ENCODE results near the gene SEC31A. TPM values are rescaled to one million over a fixed set of nuclear protein-coding genes. Genes with fewer than 3 reads are reported as not detected.

SEC31A gene
- total and polyA plus RNA-seq, 2 of the 4 experiments (the other 2 are of a cell fraction) = 278 to 366 TPM

- H4K5ac ChIP-seq (ENCODE audit: low read depth, low read length) = no peak overlapping the region
- H3K27ac ChIP-seq (ENCODE audit: insufficient read depth, low read length) = no peak overlapping the region
- H2BK15ac ChIP-seq (ENCODE audit: low read depth, low read length) = no peak overlapping the region
- H3K4me1 ChIP-seq (ENCODE audit: control insufficient read depth, insufficient read depth, low read length) = peaks cover 5% of the 10 kb centered on the region
- H2AK5ac ChIP-seq (ENCODE audit: low read depth, low read length) = no peak overlapping the region
- no peak overlapping the region for H3K4me3 ChIP-seq (ENCODE audit: insufficient read depth, low read depth, low read length)
- no peak overlapping the region for H3K56ac ChIP-seq (ENCODE audit: extremely low read depth, insufficient read depth, low read length)
- TF ChIP-seq BHLHE40 (IDR thresholded peaks at IDR 0.05; ENCODE audit: low read depth, low read length) (no peak), RAD21 (IDR thresholded peaks at IDR 0.05; ENCODE audit: low read length) (peak; percentile 21; the same call in 1 of the 2 replicates), SMC3 (IDR thresholded peaks at IDR 0.05; ENCODE audit: low read depth, low read length) (peak; percentile 23; the same call in 1 of the 2 replicates), CTCF (conservative IDR thresholded peaks at IDR 0.05; ENCODE audit: low read depth, low read length) (peak; percentile 37; the same call in 1 of the 2 replicates)
- dilution Hi-C loops (cut with HindIII; ENCODE audit: low sequenced_read_pairs, unreplicated experiment) (no loop called here), in situ Hi-C loops (cut with MboI; ENCODE audit: low sequenced_read_pairs) (no loop called here), intact Hi-C loops (cut with micrococcal nuclease) (no loop called here)
- BruUV-seq (replicated peaks) = no TSS peak
- peaks cover 50% of the 10 kb centered on the region; the same call in 1 of the 2 replicates for H4K20me1 ChIP-seq (ENCODE audit: insufficient read depth, low read length)
- H3K18ac ChIP-seq (ENCODE audit: low read depth, low read length) = no peak overlapping the region
- H2AK9ac ChIP-seq (replicated peaks; ENCODE audit: low read depth, low read length, poor library complexity) = no peak overlapping the region
- peaks cover 5% of the 10 kb centered on the region; the same call in 1 of the 2 replicates for H3K9me1 ChIP-seq (ENCODE audit: insufficient read depth, low read length)
- H3K4ac ChIP-seq (ENCODE audit: low read depth, low read length) = no peak overlapping the region
- H3K36me3 ChIP-seq (ENCODE audit: control insufficient read depth, insufficient read depth, low read length) = peaks cover 54% of the 10 kb centered on the region
- H3K9me3 ChIP-seq (ENCODE audit: control insufficient read depth, insufficient read depth, low read length) = no peaks in the 10 kb centered on the region
- no peak overlapping the region for H3K14ac ChIP-seq (replicated peaks; ENCODE audit: low read depth, low read length)
- no peak overlapping the region for H3K9ac ChIP-seq (ENCODE audit: low read depth, low read length)
- peaks cover 28 to 56% of the 10 kb centered on the region in 2 experiments for H3K79me1 ChIP-seq (ENCODE audit: low read depth in 1 of 2, low read length in 2 of 2)
- no peak overlapping the region for H2BK20ac ChIP-seq (ENCODE audit: low read depth, low read length)
- POLR2A ChIA-PET (ENCODE audit: unreplicated experiment) = no interaction called here
- no peak overlapping the region for H3K4me2 ChIP-seq (ENCODE audit: low read depth, low read length)
- H2BK5ac ChIP-seq (ENCODE audit: low read depth, low read length, poor library complexity, severe bottlenecking) = no peak overlapping the region
- peak; percentile 40; the same call in 1 of the 2 replicates for ATAC-seq (ENCODE audit: low read depth)
- H3K23ac ChIP-seq (ENCODE audit: low read depth, low read length) = no peak overlapping the region
- DNase-seq = peak; percentile 28
- H2AFZ ChIP-seq (replicated peaks; ENCODE audit: low read length, poor library complexity) = no peak overlapping the region
- H3K27me3 ChIP-seq (ENCODE audit: control insufficient read depth, insufficient read depth, low read length) = no peaks in the 10 kb centered on the region
- no peak overlapping the region for H4K8ac ChIP-seq (ENCODE audit: low read depth in 2 of 2, low read length in 2 of 2)
- no peak overlapping the region for H4K91ac ChIP-seq (ENCODE audit: insufficient read depth, low read depth, low read length)
- CTCF ChIA-PET = interaction anchor here (1.1 to 1.5 kb wide), 3 partner anchors 8 to 10 kb away, joined by 4 to 5 read pairs (median 4); no protein-coding TSS in a partner anchor
- no peak overlapping the region for H2BK120ac ChIP-seq (ENCODE audit: low read depth, low read length)
These were observed 48.4 kb downstream of the SEC31A start for GRCh38 chr4:82842593-82842992.

Measured in IMR-90 (cell line).